Stimulated activated memory B cell treated with anti-CD40 and anti-IgM and Interleukin-4, amounts not matched to agents 10 μg/mL and 1 μg/mL and 100 μg/mL, for 72 hours (primary cell): ENCODE results near the gene SPEM1.

ENCODE experiments used
- ATAC-seq: fragments of 150-1000 bp; cut with Tn5 transposase; 2 replicates; pipeline ENCODE4 v1.10.0; 2021
- H3K27ac Mint-ChIP-seq: one replicate; pipeline ENCODE4 v1.8.0; 2022; ENCODE audit warnings: mild to moderate bottlenecking, mixed read lengths
- H3K27me3 Mint-ChIP-seq: one replicate; pipeline ENCODE4 v1.8.0; 2022; ENCODE audit warnings: mixed read lengths
- H3K36me3 Mint-ChIP-seq: one replicate; pipeline ENCODE4 v1.8.0; 2022; ENCODE audit warnings: mixed read lengths
- H3K4me1 Mint-ChIP-seq: one replicate; pipeline ENCODE4 v1.8.0; 2022; ENCODE audit warnings: mixed read lengths
- H3K4me3 Mint-ChIP-seq: one replicate; pipeline ENCODE4 v1.8.0; 2022; ENCODE audit warnings: mild to moderate bottlenecking, moderate library complexity, mixed read lengths
- H3K9me3 Mint-ChIP-seq: one replicate; pipeline ENCODE4 v1.8.0; 2022; ENCODE audit warnings: mixed read lengths

Gene SPEM1

DNA sequence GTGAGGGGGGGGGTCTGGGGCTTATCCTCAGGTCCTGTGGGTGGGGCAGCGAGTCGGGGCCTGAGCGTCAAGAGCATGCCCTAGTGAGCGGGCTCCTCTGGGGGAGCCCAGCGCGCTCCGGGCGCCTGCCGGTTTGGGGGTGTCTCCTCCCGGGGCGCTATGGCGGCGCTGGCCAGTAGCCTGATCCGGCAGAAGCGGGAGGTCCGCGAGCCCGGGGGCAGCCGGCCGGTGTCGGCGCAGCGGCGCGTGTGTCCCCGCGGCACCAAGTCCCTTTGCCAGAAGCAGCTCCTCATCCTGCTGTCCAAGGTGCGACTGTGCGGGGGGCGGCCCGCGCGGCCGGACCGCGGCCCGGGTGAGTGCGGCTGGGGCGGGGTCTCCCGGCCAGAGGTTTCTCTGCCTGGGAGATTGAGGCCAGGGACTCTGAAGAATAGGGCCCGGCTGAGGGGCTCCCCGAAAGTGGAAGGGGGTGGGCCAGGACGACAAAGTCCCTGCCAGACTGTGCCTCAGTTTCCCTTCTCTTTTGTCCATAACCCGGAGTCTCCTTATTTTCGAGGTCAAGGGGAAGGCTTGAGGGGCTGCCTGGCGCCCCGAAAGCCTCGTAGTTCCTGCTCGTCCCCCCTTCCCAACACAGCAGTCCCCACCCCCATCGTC lies 19.5 kb downstream of the SPEM1 start, which contains the start of gene FGF11:
Gene FGF11, plus strand, starts transcription at position 51 of the 651 bp plus-strand sequence. Its CDS starts 109 bp downstream, at position 160.
- peaks cover 62% of the 10 kb centered on the region for H3K27me3 Mint-ChIP-seq

DNA sequence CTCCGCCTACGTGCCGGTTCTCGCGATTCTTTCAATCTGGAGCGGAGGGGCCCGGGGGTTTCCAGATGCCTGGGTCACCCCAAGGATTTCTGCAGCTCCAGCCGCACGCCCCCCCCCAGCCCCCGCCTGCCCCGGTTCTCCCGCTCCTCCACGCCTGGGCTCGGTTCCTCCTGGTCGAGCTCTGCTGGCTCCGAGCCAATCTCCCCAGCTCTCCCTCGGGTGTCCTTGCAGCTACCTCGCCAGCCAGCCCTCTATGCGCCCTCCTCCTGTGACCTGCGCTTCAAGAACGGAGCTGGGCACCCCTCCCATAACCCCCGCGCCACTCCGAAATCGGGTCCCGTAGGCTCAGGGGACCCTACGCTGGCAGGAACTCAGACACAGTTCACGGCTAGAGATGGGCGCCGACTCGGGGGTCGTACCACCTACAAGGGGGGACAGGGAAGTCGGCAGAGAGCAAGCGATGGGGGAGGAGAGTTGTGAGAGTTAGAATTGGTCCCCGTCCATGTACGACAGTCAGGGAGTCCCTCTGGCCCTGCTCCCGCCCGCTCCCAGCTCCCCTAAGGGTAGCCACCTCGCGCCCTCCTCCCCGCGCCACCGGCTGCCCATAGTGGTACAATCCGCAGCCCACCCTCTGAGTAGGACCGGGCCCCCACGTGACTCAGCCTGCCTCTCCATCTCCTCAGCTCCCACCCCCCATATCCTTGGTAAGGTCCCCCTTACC lies 20.1 kb downstream of the SPEM1 start:
- no peak for ATAC-seq
- peaks cover 68% of the 10 kb centered on the region for H3K27me3 Mint-ChIP-seq
- peaks cover 48% of the 10 kb centered on the region for H3K4me1 Mint-ChIP-seq
- peaks cover 21% of the 10 kb centered on the region for H3K36me3 Mint-ChIP-seq
- H3K4me3 Mint-ChIP-seq: peak overlapping the region; percentile 82
- peak overlapping the region; percentile 72 for H3K27ac Mint-ChIP-seq
- H3K9me3 Mint-ChIP-seq: no peaks in the 10 kb centered on the region

More for the DNA sequence above, 19.5 kb downstream of the SPEM1 start, which contains the start of gene FGF11:
- H3K9me3 Mint-ChIP-seq: no peaks in the 10 kb centered on the region
- H3K36me3 Mint-ChIP-seq: peaks cover 21% of the 10 kb centered on the region
- peaks cover 43% of the 10 kb centered on the region for H3K4me1 Mint-ChIP-seq
- peak within 1 kb of the TSS; percentile 72 for H3K27ac Mint-ChIP-seq
- H3K4me3 Mint-ChIP-seq: peak within 1 kb of the TSS; percentile 82
- no peak for ATAC-seq

DNA sequence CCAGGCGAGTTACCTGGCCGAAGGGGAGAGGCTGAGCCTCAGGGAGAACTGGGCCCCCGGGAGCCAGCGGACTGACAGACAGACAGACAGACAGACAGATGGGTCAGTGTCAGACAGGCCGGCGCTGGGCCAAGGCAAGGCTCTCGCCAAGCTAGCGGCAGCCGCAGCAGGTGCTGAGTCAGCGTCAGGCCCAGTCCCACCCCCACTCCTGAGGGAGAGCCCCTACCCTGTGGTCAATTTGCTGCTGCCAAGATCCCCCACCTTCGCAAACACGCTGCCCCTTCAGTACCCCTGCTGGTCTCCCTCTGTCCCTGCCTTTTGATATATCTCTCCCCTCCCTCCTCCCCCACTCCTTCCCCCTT lies 20.7 kb downstream of the SPEM1 start:
- H3K36me3 Mint-ChIP-seq: peaks cover 21% of the 10 kb centered on the region
- no peak for ATAC-seq
- H3K27me3 Mint-ChIP-seq: peaks cover 73% of the 10 kb centered on the region
- H3K4me3 Mint-ChIP-seq: peak overlapping the region; percentile 82
- H3K27ac Mint-ChIP-seq: peak overlapping the region; percentile 72
- H3K4me1 Mint-ChIP-seq: peaks cover 53% of the 10 kb centered on the region
- no peaks in the 10 kb centered on the region for H3K9me3 Mint-ChIP-seq

GRCh38 chr17:7441266-7441665 lies 21.1 kb downstream of the SPEM1 start:
- H3K27me3 Mint-ChIP-seq: peaks cover 78% of the 10 kb centered on the region
- ATAC-seq: no peak
- peaks cover 21% of the 10 kb centered on the region for H3K36me3 Mint-ChIP-seq
- H3K27ac Mint-ChIP-seq: no peak overlapping the region
- H3K4me1 Mint-ChIP-seq: peaks cover 50% of the 10 kb centered on the region
- H3K4me3 Mint-ChIP-seq: no peak overlapping the region
- H3K9me3 Mint-ChIP-seq: no peaks in the 10 kb centered on the region

DNA sequence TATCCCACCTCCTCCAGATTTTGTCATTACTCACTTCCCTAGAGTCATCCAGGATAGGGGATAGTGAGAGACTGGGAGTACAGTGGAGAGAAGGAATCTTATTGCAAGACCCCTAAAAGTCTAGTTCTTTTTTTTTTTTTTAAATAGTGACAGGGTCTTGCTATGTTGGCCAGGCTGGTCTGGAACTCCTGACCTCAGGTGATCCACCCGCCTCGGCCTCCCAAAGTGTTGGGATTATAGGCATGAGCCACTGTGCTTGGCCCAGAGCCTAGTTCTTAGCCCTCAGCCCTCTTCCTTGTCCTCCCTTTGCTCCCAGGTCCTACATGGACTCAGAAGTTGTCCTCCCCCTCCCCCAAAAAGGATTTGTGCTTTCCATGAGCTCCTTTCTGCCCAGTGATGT lies 22.0 kb downstream of the SPEM1 start:
- ATAC-seq: no peak
- H3K27me3 Mint-ChIP-seq: peaks cover 85% of the 10 kb centered on the region
- H3K27ac Mint-ChIP-seq: no peak overlapping the region
- peaks cover 42% of the 10 kb centered on the region for H3K4me1 Mint-ChIP-seq
- peaks cover 15% of the 10 kb centered on the region for H3K36me3 Mint-ChIP-seq
- no peak overlapping the region for H3K4me3 Mint-ChIP-seq
- no peaks in the 10 kb centered on the region for H3K9me3 Mint-ChIP-seq

- Mint-ChIP-seq H3K4me3 (no peak overlapping the region), H3K27me3 (peaks cover 86% of the 10 kb centered on the region), H3K36me3 (peaks cover 3% of the 10 kb centered on the region), H3K9me3 (no peaks in the 10 kb centered on the region), H3K4me1 (peaks cover 29% of the 10 kb centered on the region), H3K27ac (no peak overlapping the region)
- ATAC-seq: no peak
Observed at GRCh38 chr17:7443499-7444485, 23.7 kb downstream of the SPEM1 start.

GRCh38 chr17:7444682-7445618 lies 24.8 kb downstream of the SPEM1 start, which contains the start of gene CHRNB1:
CHRNB1 (plus strand) TSS chr17:7445061; CDS start chr17:7445128, 67 bp downstream.
- H3K27me3 Mint-ChIP-seq: peaks cover 86% of the 10 kb centered on the region
- peaks cover 21% of the 10 kb centered on the region for H3K4me1 Mint-ChIP-seq
- no peaks in the 10 kb centered on the region for H3K9me3 Mint-ChIP-seq
- peak within 1 kb of the TSS; percentile 74 for H3K4me3 Mint-ChIP-seq
- H3K36me3 Mint-ChIP-seq: no peaks in the 10 kb centered on the region
- peak; percentile 40 for ATAC-seq
- peak within 1 kb of the TSS; percentile 17 for H3K27ac Mint-ChIP-seq

- peak overlapping the region; percentile 17 for H3K27ac Mint-ChIP-seq
- H3K9me3 Mint-ChIP-seq: no peaks in the 10 kb centered on the region
- peaks cover 15% of the 10 kb centered on the region for H3K4me1 Mint-ChIP-seq
- ATAC-seq: peak; percentile 32
- H3K36me3 Mint-ChIP-seq: no peaks in the 10 kb centered on the region
- H3K4me3 Mint-ChIP-seq: peak overlapping the region; percentile 74
- peaks cover 79% of the 10 kb centered on the region for H3K27me3 Mint-ChIP-seq
Observed at GRCh38 chr17:7445619-7445968, 25.5 kb downstream of the SPEM1 start.

DNA sequence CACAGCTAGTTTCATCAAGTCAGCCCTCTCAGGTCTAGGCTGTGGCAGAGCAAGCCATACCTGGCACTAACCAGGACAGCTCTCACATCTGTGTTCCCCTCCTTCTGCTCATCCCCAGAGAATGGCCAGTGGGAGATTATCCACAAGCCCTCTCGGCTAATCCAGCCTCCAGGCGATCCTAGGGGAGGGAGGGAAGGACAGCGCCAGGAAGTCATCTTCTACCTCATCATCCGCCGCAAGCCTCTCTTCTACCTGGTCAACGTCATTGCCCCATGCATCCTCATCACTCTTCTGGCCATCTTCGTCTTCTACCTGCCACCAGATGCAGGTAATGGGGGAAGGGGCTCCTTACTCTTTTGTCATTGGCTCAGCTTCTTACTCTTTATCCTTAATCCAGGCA lies 28.3 kb downstream of the SPEM1 start:
- H3K27ac Mint-ChIP-seq: no peak overlapping the region
- no peak overlapping the region for H3K4me3 Mint-ChIP-seq
- ATAC-seq: no peak
- H3K9me3 Mint-ChIP-seq: no peaks in the 10 kb centered on the region
- H3K4me1 Mint-ChIP-seq: peaks cover 12% of the 10 kb centered on the region
- no peaks in the 10 kb centered on the region for H3K36me3 Mint-ChIP-seq
- peaks cover 56% of the 10 kb centered on the region for H3K27me3 Mint-ChIP-seq

DNA sequence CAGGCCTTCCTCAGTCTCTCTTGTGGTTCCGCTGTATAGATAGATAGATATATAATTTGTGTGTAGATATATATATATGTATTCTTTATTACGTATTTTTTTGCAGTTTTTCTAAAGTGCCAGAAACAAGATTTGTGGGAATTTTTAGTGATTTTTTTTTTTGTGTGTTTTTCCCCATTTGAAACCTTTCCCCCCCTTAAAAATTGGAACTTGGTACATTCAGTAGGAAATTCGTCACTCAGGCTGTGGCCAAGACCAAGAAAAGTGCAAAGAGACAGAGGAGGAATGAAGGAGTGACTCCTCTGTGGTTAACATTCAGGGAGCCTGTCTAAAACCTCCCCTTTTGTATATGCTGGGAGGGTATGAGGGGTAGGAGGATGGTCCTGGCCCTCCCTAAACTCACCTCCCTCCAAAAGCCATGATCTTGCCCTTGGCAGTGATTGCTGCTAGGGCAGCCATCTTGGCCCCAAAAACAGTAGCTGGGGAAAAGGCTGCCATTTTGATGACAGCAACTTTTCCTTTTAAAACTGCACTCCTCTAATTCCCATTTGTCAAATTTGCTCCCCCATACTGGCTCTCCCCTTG lies 39.9 kb downstream of the SPEM1 start:
- Mint-ChIP-seq H3K9me3 (no peaks in the 10 kb centered on the region), H3K36me3 (peaks cover 30% of the 10 kb centered on the region), H3K27ac (no peak overlapping the region), H3K4me3 (no peak overlapping the region), H3K4me1 (peaks cover 7% of the 10 kb centered on the region), H3K27me3 (no peaks in the 10 kb centered on the region)
- ATAC-seq: no peak

DNA sequence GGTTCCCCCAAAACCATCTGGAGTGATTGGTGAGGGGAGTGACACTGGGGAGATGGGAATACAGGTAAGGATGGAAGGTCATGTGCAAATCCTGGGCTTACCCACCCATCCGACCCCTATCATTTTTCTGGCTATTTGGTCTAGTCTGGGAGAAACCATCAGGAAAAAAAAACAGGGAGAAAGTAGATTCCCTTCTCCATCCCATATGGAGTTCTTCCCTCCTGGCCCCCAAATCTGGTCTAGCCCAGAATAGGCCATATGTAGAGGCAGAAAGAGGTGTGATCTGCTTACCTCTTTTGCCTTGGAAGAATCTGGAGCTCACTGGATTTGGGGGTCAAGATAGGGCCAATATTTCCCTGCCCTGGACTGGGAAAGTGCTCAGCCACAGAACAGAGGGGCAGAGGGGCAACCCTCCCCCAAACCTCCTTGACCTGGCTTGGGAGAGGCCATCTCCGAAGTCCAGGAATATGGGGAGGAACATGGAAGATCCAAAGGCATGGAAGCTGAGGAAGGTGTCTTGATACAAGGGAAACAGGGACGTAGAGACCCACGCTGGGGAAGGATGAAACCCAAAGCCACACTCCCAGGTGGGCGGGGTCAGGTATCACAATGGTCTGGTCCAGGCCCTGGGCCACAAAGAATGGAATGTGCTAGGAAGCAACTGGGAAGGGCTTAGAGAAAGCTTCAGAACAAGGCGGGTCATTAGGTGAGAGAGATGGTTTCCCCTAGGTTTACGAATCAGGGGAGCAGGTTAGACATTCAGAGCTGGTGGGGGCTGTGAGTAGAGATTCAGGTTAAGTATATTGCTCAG lies 40.9 kb downstream of the SPEM1 start:
- Mint-ChIP-seq H3K27me3 (no peaks in the 10 kb centered on the region), H3K9me3 (no peaks in the 10 kb centered on the region), H3K27ac (no peak overlapping the region), H3K4me3 (no peak overlapping the region), H3K4me1 (peaks cover 9% of the 10 kb centered on the region), H3K36me3 (peaks cover 38% of the 10 kb centered on the region)
- no peak for ATAC-seq

DNA sequence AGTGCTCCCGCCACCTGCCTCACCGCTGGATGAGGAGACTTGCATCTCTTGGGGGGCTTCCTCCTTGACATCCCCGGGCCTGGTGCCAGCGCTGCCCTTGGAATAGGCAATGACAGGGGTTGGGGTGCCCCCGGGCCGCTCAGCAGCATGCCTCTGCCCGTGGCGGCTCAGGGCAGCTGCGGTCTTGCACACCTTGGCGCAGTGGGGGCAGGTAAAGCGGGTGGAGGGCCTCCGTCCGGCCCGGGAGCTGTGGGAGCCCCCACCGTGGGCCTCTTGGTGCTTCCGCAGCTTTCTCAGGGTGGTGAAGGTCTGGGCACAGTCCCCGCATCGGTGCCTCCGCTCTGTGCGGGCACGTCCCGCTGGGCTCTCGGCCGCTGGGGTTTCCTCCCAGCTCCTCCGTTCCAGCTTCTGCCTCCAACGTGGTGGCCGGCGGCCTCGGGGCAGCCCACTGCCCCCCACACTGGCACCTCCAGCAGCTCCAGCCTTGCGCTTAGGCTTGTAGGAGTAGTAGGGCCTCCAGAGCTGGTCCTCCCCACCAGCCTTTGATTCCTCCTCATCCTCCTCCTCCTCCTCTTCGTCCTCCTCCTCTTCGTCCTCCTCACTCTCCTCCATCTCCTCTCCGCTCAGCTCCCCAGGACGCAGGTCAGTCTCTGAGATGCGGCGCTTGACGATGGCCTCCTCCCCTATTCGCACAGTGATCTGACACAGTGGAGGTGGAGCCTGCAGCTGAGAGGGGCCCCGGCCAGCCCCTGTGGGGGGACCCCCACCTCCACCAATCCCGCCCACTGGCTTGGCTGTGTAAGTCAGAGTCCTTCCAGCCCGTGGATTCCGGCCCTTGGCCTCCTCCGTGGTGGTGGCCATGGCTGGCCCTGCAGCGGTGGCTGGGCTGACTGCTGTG lies 42.6 kb downstream of the SPEM1 start:
- no peaks in the 10 kb centered on the region for H3K9me3 Mint-ChIP-seq
- H3K27me3 Mint-ChIP-seq: no peaks in the 10 kb centered on the region
- H3K4me1 Mint-ChIP-seq: peaks cover 18% of the 10 kb centered on the region
- H3K27ac Mint-ChIP-seq: no peak overlapping the region
- no peak for ATAC-seq
- no peak overlapping the region for H3K4me3 Mint-ChIP-seq
- H3K36me3 Mint-ChIP-seq: peaks cover 49% of the 10 kb centered on the region
